ENCODE results near the gene CABP5.
A peak's percentile ranks its signal among the peaks of the same experiment; 100 is the strongest.

The CABP5 gene

DNA sequence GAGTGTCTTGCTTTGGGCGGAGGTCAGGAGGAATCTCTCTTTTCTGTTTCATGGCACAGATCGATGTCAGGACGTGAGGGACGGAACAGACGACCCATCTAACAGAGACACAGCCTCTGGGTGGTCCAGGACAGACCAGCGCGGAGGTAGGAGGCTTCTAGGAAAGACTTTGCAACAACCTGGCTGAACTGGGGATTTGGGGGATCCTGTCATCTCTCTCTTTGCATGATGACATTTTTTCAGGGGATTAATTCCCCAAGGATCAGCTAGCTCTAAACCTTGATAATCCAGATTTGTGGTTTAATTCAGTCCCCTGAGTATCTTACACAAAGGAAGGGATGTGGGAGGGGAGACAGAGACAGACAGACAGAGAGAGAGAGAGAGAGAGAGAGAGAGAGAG is 14.4 kb downstream of the CABP5 start:
- DNase-seq = no peak

DNA sequence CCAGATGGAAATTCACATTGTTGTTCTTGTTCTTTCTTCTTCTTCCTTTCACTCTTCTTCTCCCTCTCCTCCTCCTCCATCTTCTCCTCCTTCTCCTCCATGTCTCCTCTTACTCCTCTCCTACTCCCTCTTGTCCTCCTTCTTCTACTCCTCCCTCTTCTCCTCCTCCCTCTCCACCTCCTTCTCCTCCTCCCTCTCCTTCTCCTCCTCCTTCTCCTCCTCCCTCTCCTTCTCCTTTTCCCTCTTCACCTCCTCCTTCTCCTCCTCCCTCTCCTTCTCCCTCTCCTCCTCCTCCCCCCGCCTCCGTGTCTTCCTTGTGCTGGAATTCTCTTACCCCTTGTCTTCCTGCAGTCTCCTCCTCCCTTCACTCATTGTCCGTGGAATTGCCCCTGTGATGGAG is 18.4 kb downstream of the CABP5 start:
- DNase-seq = no peak

DNA sequence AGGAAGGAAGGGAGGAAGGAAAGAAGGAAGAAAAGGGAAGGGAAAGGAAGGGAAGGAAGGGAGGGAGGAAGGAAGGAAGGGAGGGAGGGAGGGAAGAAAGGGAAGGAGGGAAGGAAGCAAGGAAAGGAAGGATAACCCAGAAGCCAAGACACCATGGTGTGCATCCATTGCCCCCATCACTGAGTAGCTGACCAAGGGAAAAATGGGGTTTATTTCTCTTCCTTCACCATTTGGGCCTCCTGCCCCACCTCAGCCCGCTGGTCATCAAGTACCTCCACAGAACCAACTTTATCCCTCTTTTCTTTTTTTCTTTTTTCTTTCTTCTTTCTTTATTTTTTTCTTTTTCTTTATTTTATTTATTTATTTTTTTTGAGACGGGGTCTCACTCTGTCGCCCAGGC is 20.4 kb downstream of the CABP5 start:
- DNase-seq = no peak

DNA sequence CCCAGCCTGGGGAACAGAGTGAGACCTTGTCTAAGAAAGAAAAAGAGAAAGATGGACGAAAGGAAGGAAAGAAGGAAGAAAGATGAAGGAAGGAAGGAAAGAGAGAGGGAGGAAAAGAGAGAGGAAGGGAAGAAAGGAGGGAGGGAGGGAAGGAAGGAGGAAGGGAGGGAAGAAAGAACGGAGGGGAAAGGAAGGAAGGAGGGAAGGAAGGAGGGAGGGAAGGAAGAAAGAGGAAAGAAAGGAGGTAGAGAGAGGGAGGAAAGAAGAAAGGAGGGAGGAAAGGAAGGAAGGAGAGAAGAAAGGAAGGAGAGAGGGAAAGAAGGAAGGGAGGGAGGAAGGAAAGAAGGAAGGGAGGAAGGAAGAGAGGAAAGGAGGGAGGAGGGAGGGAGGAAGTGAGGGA is 20.9 kb downstream of the CABP5 start:
- no peak for DNase-seq

GRCh38 chr19:48020686-48021085 is 23.2 kb downstream of the CABP5 start:
- no peak for DNase-seq

DNA sequence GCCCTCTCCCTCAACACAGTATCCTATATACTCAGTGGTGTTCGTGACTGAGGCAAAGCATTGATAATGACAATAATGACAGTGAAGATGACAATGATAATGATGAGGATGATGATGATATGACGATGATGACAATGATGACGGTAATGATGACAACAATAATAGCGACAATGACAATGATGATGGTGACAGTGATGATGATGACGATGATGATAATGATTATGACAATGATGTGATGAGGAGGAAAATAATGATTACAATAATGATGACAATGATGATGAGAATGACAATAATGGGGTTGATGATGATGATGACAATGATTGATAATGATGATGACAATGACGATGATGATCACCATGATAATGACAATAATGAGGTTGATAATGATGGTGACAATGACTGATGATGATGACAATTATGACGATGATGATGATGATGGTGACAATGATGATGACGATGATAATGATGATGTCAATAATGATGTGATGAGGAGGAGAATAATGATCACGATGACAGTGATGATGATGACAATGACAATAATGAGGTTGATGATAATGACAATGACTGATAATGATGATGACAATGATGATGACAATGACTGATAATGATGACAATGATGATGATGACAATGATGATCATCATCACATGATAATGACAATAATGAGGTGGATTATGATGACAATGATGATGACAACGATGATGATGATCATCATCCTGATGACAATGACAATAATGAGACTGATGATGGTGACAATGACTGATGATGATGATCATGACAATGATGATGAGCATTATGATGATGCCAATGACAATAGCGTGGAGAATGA is 32.7 kb downstream of the CABP5 start:
- no peak for DNase-seq

- peak; percentile 13 for DNase-seq
These were observed 37.1 kb downstream of the CABP5 start for GRCh38 chr19:48006762-48007161.

GRCh38 chr19:48004236-48004635 is 39.6 kb downstream of the CABP5 start:
- DNase-seq = no peak

GRCh38 chr19:48000846-48001245 is 43.0 kb downstream of the CABP5 start:
- DNase-seq = no peak

- no peak for DNase-seq
These were observed 45.1 kb downstream of the CABP5 start for GRCh38 chr19:47998800-47999199.

DNA sequence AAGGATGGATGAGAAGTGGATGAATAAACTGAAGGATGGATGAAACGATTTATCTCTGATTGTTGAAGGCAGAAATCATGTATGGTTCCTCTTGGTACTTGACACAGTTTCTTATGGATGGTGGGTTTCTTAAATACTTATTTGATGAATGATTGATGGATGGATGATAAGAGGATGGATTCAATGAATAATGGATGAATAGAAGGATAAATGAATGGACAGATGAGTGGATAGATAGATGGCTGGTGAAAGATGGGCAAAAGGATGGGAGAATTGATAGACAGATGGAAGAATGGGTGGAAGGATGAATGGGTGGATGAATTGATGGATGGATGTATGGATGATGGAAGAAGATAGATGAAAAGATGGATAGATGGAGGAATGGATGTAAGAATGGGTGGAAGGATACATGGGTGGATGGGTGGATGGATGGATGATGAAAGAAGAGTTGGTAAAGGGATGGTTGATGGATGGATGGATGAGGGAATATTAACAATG is 47.6 kb downstream of the CABP5 start:
- DNase-seq = no peak

DNA sequence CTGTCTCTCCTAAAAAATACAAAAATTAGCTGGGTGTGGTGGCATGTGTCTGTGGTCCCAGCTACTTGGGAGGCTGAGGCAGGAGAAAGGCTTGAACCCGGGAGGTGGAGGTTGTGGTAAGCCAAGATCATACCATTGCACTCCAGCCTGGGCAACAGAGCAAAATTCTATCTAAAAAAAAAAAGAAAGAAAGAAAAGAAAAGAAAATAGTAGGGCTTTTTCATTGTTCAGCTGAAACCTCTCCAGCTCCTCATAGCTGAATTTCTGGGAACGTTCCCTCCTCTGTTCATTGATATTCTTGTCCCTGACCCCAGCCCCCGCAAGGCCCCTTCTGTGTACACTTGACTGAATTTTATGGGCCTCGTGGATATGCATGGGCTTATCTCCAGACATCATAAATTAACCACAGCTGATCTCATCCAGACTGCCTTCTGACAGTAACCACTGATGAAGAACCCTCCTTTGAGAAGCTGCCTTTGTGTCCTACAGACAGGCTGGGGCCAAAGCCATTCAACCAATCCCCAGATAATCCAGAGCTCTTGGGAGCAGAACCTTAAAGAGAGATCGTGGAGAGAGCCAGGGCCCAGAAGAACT is 49.6 kb downstream of the CABP5 start, which contains the start of gene ELSPBP1:
Gene ELSPBP1 (plus strand): TSS at position 424 of the 594 bp plus-strand sequence. CDS start 14,036 bp downstream, outside the sequence.
- no peak for DNase-seq

DNA sequence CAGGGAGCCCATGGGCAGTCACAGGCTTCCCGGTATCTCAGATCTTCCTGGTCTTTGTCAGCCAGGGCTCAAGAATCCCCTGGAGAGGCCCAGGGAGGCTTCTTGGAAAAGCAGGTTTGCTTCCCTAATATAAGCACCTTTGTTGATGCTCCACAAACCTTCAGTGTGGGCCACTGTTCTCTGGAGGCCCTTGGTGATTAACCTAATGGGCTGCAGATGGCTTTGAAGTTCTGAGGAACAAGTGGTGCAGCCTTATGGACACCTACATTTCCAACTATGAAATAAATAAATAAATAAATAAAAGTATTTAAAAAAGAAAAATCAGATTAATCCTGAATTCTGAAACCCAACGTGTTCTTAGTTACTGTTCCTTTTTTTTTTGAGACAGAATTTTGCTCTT is 51.8 kb downstream of the CABP5 start, which contains the start of gene BSPH1:
Gene BSPH1 (minus strand): TSS at position 101 of the 400 bp plus-strand sequence. CDS start 89 bp downstream, at position 12.
- no peak for DNase-seq

DNA sequence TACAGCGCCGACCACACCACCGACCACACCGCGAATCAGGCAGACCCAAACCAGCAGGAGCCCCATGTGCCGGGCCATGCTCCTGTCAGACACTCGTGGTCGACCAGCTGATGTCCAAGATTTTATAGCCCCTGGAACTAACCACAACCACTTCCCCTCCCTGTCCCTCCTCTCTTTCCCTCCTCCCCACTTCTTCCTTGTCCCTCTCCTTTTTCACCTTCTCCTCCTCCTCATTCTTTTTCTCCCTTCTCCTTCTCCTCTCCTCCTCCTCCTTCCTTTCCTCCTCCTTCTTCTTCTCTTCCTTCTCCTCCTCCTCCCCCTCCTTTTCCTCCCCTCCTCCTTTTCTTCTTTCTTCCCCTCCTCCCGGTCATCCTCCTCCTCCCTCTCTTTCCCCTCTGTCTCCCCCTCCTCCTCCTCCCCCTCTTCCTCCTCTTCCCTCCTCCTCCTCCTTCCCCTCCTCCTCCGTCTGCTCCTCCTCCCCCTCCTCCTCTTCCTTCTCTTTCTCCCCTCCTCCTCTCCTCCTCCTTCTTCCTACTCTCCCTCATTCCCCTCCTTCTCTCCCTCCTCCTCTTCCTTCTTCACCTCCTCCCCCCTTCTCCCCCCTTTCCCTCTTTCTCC is 52.6 kb downstream of the CABP5 start:
- DNase-seq = no peak

Measured in stimulated activated CD4-positive, alpha-beta T cell treated with anti-CD3 and anti-CD28 coated beads, Interleukin-2, amount 100 ng/mL, for 48 hours (primary cell).